ENCODE results near the gene ZNF385B. TPM values are rescaled to one million over a fixed set of nuclear protein-coding genes. Genes with fewer than 3 reads are reported as not detected.

The ZNF385B gene
- total RNA-seq, 2 donors from 2014 or later = 5.3 to 18.1 TPM

- Mint-ChIP-seq H3K4me1 (peaks cover 26% of the 10 kb centered on the region), H3K36me3 (ENCODE audit: low read depth) (peaks cover 31% of the 10 kb centered on the region), H3K9me3 (peaks cover 9% of the 10 kb centered on the region), H3K27ac (peak overlapping the region; percentile 12), H3K27me3 (ENCODE audit: insufficient read depth) (no peaks in the 10 kb centered on the region), H3K4me3 (no peak overlapping the region)
- Histone ChIP-seq H3K4me1 (ENCODE audit: control insufficient read depth, insufficient read depth, low read length) (no peaks in the 10 kb centered on the region), H3K27ac (ENCODE audit: low read depth, low read length) (no peak overlapping the region), H3K9ac (ENCODE audit: extremely low read depth, low read length, poor library complexity, severe bottlenecking) (peak overlapping the region; percentile 28), H3K4me3 (ENCODE audit: low read length) (peak overlapping the region; percentile 20), H3K9me3 (ENCODE audit: control insufficient read depth, low read length) (peaks cover 10% of the 10 kb centered on the region), H3K27me3 (ENCODE audit: control insufficient read depth, insufficient read depth, low read length, poor library complexity, severe bottlenecking) (no peaks in the 10 kb centered on the region), H3K36me3 (ENCODE audit: control insufficient read depth, insufficient read depth, low read length) (no peaks in the 10 kb centered on the region)
- WGBS, 2 experiments (ENCODE audit: insufficient coverage in 1 of 2, insufficient read length in 1 of 2) = 54 to 69% methylated on average over 3 of the region's 3 CpGs
- TF ChIP-seq CTCF (conservative IDR thresholded peaks at IDR 0.05) = no peak
- DNase-seq = no peak
These were observed 318.0 kb downstream of the ZNF385B start for GRCh38 chr2:179543361-179543901.

- Histone ChIP-seq H3K9me3 (ENCODE audit: control insufficient read depth, low read length) (peaks cover 11% of the 10 kb centered on the region), H3K9ac (ENCODE audit: extremely low read depth, low read length, poor library complexity, severe bottlenecking) (no peak overlapping the region), H3K36me3 (ENCODE audit: control insufficient read depth, insufficient read depth, low read length) (no peaks in the 10 kb centered on the region), H3K4me3 (ENCODE audit: low read length) (no peak overlapping the region), H3K27me3 (ENCODE audit: control insufficient read depth, insufficient read depth, low read length, poor library complexity, severe bottlenecking) (no peaks in the 10 kb centered on the region), H3K4me1 (ENCODE audit: control insufficient read depth, insufficient read depth, low read length) (no peaks in the 10 kb centered on the region), H3K27ac (ENCODE audit: low read depth, low read length) (no peak overlapping the region)
- DNase-seq = no peak
- no peak overlapping the region for H3K4me3 Mint-ChIP-seq
- TF ChIP-seq CTCF (conservative IDR thresholded peaks at IDR 0.05) = no peak
- H3K27me3 Mint-ChIP-seq (ENCODE audit: insufficient read depth) = no peaks in the 10 kb centered on the region
- peaks cover 16% of the 10 kb centered on the region for H3K9me3 Mint-ChIP-seq
- 96% methylated on average over 4 of the region's 4 CpGs; no CpG with 5 or more reads in 1 of the 2 experiments for WGBS, 2 experiments (ENCODE audit: insufficient coverage in 1 of 2, insufficient read length in 1 of 2)
- H3K27ac Mint-ChIP-seq = no peak overlapping the region
- H3K36me3 Mint-ChIP-seq (ENCODE audit: low read depth) = peaks cover 17% of the 10 kb centered on the region
- peaks cover 26% of the 10 kb centered on the region for H3K4me1 Mint-ChIP-seq
These were observed 319.8 kb downstream of the ZNF385B start for GRCh38 chr2:179541586-179541985.

GRCh38 chr2:179539124-179539511, 322.3 kb downstream of the ZNF385B start:
- Mint-ChIP-seq H3K4me1 (peaks cover 12% of the 10 kb centered on the region), H3K36me3 (ENCODE audit: low read depth) (peaks cover 13% of the 10 kb centered on the region), H3K9me3 (peaks cover 16% of the 10 kb centered on the region), H3K27me3 (ENCODE audit: insufficient read depth) (no peaks in the 10 kb centered on the region), H3K27ac (no peak overlapping the region), H3K4me3 (no peak overlapping the region)
- no peaks in the 10 kb centered on the region for H3K36me3 ChIP-seq (ENCODE audit: control insufficient read depth, insufficient read depth, low read length)
- no peak overlapping the region for H3K27ac ChIP-seq (ENCODE audit: low read depth, low read length)
- no peak for DNase-seq
- H3K27me3 ChIP-seq (ENCODE audit: control insufficient read depth, insufficient read depth, low read length, poor library complexity, severe bottlenecking) = no peaks in the 10 kb centered on the region
- no peaks in the 10 kb centered on the region for H3K4me1 ChIP-seq (ENCODE audit: control insufficient read depth, insufficient read depth, low read length)
- WGBS, 2 experiments (ENCODE audit: insufficient coverage in 1 of 2, insufficient read length in 1 of 2) = 81 to 100% methylated on average over 1 of the region's 1 CpG
- H3K9me3 ChIP-seq (ENCODE audit: control insufficient read depth, low read length) = peaks cover 11% of the 10 kb centered on the region
- H3K4me3 ChIP-seq (ENCODE audit: low read length) = no peak overlapping the region
- no peak for TF ChIP-seq CTCF (conservative IDR thresholded peaks at IDR 0.05)
- H3K9ac ChIP-seq (ENCODE audit: extremely low read depth, low read length, poor library complexity, severe bottlenecking) = no peak overlapping the region

Data from endodermal cell (in vitro differentiated cells).